OCI-LY7 (cell line): Measurements from ENCODE around the gene CAPN10.

Experiments
- EZH2phosphoT487 ChIP-seq: fragments of 200-600 bp; sonication (generic); IDR thresholded peaks from 2 replicates; pipeline ENCODE4 v1.6.1; 2018; ENCODE audit warnings: low read depth, borderline replicate concordance, mild to moderate bottlenecking, mixed run types, antibody characterized with exemption, low read length, moderate library complexity, mixed read lengths
- TF ChIP-seq, protein P1 (sequence below): fragments of 200-600 bp; sonication (generic); conservative IDR thresholded peaks from 2 replicates; pipeline ENCODE4 v1.5.1; 2014; ENCODE audit warnings: mild to moderate bottlenecking, antibody characterized with exemption, low read length, moderate library complexity, mixed read lengths

DNA sequence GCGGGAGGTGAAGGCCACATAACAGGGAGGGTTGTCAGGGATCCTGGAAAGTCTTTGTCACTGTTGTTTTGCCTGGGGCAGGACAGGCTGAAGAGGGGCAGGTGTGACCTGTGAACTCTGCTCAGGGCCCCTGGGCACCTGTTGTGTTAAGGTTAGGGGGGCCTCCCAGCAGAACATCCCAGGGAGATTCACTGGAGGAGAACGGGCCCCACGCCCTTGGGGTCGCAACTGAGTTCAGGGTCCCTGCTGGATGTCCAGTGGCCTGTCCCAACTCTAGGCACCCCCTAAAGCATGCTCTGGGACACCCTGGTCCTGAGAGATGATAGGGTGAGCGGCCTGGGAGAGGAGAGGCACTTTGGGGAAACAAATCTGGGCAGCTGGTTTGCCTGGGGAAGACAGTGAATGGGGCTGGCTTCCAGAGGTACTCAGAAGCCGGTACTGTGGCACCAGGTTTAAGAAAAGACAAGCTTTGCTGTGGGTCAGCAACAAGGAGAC, 61.7 kb downstream of the CAPN10 start:
- TF ChIP-seq, protein P1, sequence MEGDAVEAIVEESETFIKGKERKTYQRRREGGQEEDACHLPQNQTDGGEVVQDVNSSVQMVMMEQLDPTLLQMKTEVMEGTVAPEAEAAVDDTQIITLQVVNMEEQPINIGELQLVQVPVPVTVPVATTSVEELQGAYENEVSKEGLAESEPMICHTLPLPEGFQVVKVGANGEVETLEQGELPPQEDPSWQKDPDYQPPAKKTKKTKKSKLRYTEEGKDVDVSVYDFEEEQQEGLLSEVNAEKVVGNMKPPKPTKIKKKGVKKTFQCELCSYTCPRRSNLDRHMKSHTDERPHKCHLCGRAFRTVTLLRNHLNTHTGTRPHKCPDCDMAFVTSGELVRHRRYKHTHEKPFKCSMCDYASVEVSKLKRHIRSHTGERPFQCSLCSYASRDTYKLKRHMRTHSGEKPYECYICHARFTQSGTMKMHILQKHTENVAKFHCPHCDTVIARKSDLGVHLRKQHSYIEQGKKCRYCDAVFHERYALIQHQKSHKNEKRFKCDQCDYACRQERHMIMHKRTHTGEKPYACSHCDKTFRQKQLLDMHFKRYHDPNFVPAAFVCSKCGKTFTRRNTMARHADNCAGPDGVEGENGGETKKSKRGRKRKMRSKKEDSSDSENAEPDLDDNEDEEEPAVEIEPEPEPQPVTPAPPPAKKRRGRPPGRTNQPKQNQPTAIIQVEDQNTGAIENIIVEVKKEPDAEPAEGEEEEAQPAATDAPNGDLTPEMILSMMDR, result no peak
- no peak for TF ChIP-seq EZH2phosphoT487
